Measurements from ENCODE around the gene C1orf159. TPM values are rescaled to one million over a fixed set of nuclear protein-coding genes. Genes with fewer than 3 reads are reported as not detected.
A peak's percentile ranks its signal among the peaks of the same experiment; 100 is the strongest.

C1orf159 gene
- 7.6 TPM for polyA plus RNA-seq (2013, experiment 1 of 2)
- polyA plus RNA-seq (2013, experiment 2 of 2), result 7.7 TPM

DNA sequence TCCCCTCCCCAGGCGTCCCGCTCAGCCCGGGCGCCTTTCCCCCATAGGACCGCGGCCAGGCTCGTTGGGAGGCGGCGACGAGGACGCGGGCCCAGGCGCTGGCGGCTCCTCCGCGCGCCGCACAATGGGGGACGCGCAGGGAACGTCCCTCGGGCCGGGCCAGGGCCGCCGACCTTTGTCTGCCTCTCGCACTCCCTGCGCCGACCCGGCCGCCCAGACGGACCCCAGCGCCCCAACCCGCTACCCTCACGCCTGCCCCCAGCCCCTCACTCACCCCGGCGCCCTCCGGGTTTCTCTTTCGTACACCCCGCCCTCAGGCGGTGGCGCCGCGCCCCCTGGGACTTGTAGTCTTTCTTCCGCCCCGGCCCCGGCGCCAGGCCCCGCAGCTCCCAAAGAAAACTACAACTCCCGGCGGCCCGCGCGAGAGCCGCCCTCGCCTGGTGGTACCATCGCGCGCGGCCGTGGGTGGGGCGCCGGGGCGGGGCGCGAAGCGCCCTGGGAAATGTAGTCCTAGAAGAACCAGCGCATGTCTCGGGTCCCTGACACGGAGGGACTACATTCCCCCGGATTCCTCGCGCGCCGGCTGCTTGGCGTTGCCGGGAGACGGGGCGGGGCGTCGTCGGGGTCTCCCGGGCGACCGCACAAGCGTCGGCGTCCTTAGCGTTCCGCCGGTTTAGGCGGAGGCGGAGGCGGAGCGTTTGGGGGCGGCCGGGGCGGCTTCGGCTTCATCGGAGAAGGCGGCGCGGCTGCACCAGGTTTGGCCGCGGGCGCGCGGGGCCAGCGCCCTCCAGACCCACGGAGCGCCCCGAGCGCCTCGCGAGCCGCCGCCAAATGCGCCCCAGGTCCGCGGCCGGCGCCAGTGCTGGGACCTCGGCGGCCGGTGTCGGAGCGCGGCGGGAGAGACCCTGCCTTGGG is at the start of gene C1orf159:
Gene C1orf159, minus strand, starts transcription at position 304 of the 915 bp plus-strand sequence. CDS start 24,546 bp downstream, outside the sequence.
- no peak within 1 kb of the TSS for H2BK5ac ChIP-seq (ENCODE audit: low read depth, low read length, poor library complexity, severe bottlenecking)
- H3K14ac ChIP-seq (ENCODE audit: low read length in 2 of 2), result peak within 1 kb of the TSS in 1 of 2 experiments; percentile 62
- H2AK5ac ChIP-seq (ENCODE audit: low read length, severe bottlenecking), result no peak within 1 kb of the TSS
- H3K4ac ChIP-seq (ENCODE audit: low read depth in 1 of 2, low read length in 2 of 2), result peak within 1 kb of the TSS in 1 of 2 experiments; percentile 62
- peak within 1 kb of the TSS in 1 of 2 experiments; percentile 82 for H3K18ac ChIP-seq (ENCODE audit: low read depth in 1 of 2, low read length in 2 of 2)
- no peak within 1 kb of the TSS for H2BK12ac ChIP-seq (ENCODE audit: low read length in 2 of 2)
- H2BK15ac ChIP-seq (ENCODE audit: low read depth, poor library complexity, severe bottlenecking), result no peak within 1 kb of the TSS
- peaks cover 13% of the 10 kb centered on the region for H3K4me1 ChIP-seq (ENCODE audit: control insufficient read depth, insufficient read depth, low read depth, low read length)
- DNase-seq, result peak; percentile 98
- peak within 1 kb of the TSS; percentile 89 for H2AFZ ChIP-seq (ENCODE audit: low read depth, low read length)
- H3K27ac ChIP-seq (ENCODE audit: low read length, poor library complexity, severe bottlenecking), result no peak within 1 kb of the TSS
- no peaks in the 10 kb centered on the region for H3K9me3 ChIP-seq (ENCODE audit: control insufficient read depth, low read length)
- peak within 1 kb of the TSS; percentile 99 for H3K4me2 ChIP-seq (ENCODE audit: low read length, poor library complexity, severe bottlenecking)
- peaks cover 15 to 29% of the 10 kb centered on the region in 2 experiments for H3K27me3 ChIP-seq (ENCODE audit: control insufficient read depth in 1 of 2, insufficient read depth in 1 of 2, low read length in 2 of 2)
- no peak within 1 kb of the TSS for H2BK120ac ChIP-seq (ENCODE audit: low read depth, low read length)
- under 1% methylated on average over 104 of the region's 128 CpGs for WGBS
- H4K8ac ChIP-seq (ENCODE audit: low read length), result peak within 1 kb of the TSS; percentile 79
- peak within 1 kb of the TSS; percentile 74 for H3K9ac ChIP-seq (ENCODE audit: low read length)
- H3K23ac ChIP-seq (ENCODE audit: low read length in 2 of 2), result no peak within 1 kb of the TSS
- no peak within 1 kb of the TSS for H4K91ac ChIP-seq (ENCODE audit: low read length)
- peak within 1 kb of the TSS; percentile 80 to 93 for H3K4me3 ChIP-seq (ENCODE audit: insufficient read depth in 1 of 2, low read depth in 1 of 2, low read length in 2 of 2)
- H3K36me3 ChIP-seq (ENCODE audit: control insufficient read depth in 1 of 2, insufficient read depth in 2 of 2, low read depth in 1 of 2, low read length in 2 of 2), result peaks cover 4 to 24% of the 10 kb centered on the region in 2 experiments
- H3K79me1 ChIP-seq (replicated peaks; ENCODE audit: low read length, poor library complexity, severe bottlenecking), result peaks cover 36% of the 10 kb centered on the region

DNA sequence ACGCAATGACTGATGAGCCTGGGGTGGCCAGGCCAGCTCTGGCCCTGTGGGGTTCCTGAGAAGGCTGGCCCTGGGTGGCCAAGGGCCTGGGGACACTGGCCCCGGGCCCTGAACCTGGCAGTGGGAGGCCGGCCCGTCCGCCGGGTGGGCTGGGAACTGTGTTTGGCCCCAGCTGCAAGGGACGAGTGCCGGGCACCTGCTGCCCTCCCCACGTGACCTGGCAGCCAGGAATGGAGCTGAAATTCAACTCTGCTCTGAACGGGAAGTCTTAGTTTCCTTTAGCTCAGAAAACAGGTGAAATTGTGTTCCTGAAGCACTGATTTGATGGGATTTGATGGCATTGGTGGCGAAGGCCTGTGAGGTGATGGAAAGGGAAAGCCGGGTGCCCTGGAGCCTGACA is 49.6 kb upstream of the C1orf159 start:
- Histone ChIP-seq H3K23ac (ENCODE audit: low read length in 2 of 2) (no peak overlapping the region), H3K4me1 (ENCODE audit: control insufficient read depth, insufficient read depth, low read depth, low read length) (peaks cover 79% of the 10 kb centered on the region), H4K91ac (ENCODE audit: low read length) (no peak overlapping the region), H2AFZ (ENCODE audit: low read depth, low read length) (no peak overlapping the region), H2BK120ac (ENCODE audit: low read depth, low read length) (no peak overlapping the region), H3K4ac (ENCODE audit: low read depth in 1 of 2, low read length in 2 of 2) (no peak overlapping the region), H2BK5ac (ENCODE audit: low read depth, low read length, poor library complexity, severe bottlenecking) (peak overlapping the region; percentile 87), H3K27me3 (ENCODE audit: control insufficient read depth in 1 of 2, insufficient read depth in 1 of 2, low read length in 2 of 2) (peaks cover 0 to 83% of the 10 kb centered on the region in 2 experiments), H2BK15ac (ENCODE audit: low read depth, poor library complexity, severe bottlenecking) (no peak overlapping the region), H3K9ac (ENCODE audit: low read length) (no peak overlapping the region), H4K8ac (ENCODE audit: low read length) (no peak overlapping the region), H3K9me3 (ENCODE audit: control insufficient read depth, low read length) (no peaks in the 10 kb centered on the region), H3K36me3 (ENCODE audit: control insufficient read depth in 1 of 2, insufficient read depth in 2 of 2, low read depth in 1 of 2, low read length in 2 of 2) (peaks cover 0 to 46% of the 10 kb centered on the region in 2 experiments), H2AK5ac (ENCODE audit: low read length, severe bottlenecking) (peak overlapping the region; percentile 98), H3K79me1 (replicated peaks; ENCODE audit: low read length, poor library complexity, severe bottlenecking) (peaks cover 13% of the 10 kb centered on the region), H3K14ac (ENCODE audit: low read length in 2 of 2) (no peak overlapping the region), H3K4me2 (ENCODE audit: low read length, poor library complexity, severe bottlenecking) (peak overlapping the region; percentile 87), H3K4me3 (ENCODE audit: insufficient read depth in 1 of 2, low read depth in 1 of 2, low read length in 2 of 2) (peak overlapping the region in 1 of 2 experiments; percentile 60), H3K18ac (ENCODE audit: low read depth in 1 of 2, low read length in 2 of 2) (no peak overlapping the region), H3K27ac (ENCODE audit: low read length, poor library complexity, severe bottlenecking) (peak overlapping the region; percentile 98), H2BK12ac (ENCODE audit: low read length in 2 of 2) (no peak overlapping the region)
- DNase-seq, result no peak
- 84% methylated on average over 12 of the region's 12 CpGs for WGBS

DNA sequence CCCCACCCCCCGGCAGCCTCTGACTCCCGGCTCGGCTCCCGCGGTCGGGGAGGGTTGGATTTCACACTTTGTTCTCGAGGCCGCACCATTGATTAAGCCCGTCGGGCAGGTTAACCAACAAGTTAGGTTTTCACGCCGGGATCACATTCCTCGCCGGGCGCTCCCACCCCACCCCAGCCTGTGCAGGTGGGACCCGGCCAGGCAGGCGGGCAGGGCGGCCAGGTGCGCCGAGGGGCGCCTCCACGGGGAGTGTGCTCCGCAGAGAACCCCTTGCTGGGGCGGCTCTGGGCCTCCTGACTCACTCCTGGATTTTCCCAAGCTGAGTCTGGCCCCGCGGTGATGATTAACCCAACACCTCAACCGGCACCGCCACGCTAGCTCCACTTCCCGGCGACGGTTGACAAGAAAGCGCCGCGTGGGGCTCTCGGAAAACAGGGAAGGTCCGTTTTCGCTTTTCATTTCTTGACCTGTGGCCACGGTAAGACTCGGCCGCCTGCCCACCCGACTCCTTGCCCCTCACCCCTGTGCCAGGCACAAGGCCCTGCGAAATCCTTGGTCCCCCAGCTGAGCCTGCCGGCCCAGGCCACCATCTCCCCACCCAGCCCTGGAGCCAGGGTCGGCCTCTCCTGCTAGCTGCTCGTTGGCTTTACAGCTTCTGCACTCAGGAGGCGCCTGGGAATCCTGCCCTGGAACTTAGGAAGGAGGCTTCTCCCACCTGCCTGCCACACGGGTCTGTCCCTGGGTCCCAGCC is 49.0 kb upstream of the C1orf159 start:
- WGBS, result 51% methylated on average over 48 of the region's 48 CpGs
- H2BK15ac ChIP-seq (ENCODE audit: low read depth, poor library complexity, severe bottlenecking), result no peak overlapping the region
- no peak overlapping the region for H3K4ac ChIP-seq (ENCODE audit: low read depth in 1 of 2, low read length in 2 of 2)

More for the DNA sequence above, 49.0 kb upstream of the C1orf159 start:
- peak overlapping the region; percentile 98 for H3K27ac ChIP-seq (ENCODE audit: low read length, poor library complexity, severe bottlenecking)
- H3K18ac ChIP-seq (ENCODE audit: low read depth in 1 of 2, low read length in 2 of 2), result no peak overlapping the region
- peak overlapping the region in 1 of 2 experiments; percentile 60 for H3K4me3 ChIP-seq (ENCODE audit: insufficient read depth in 1 of 2, low read depth in 1 of 2, low read length in 2 of 2)
- no peak overlapping the region for H2BK120ac ChIP-seq (ENCODE audit: low read depth, low read length)
- no peak overlapping the region for H2AFZ ChIP-seq (ENCODE audit: low read depth, low read length)
- H3K9me3 ChIP-seq (ENCODE audit: control insufficient read depth, low read length), result no peaks in the 10 kb centered on the region
- peaks cover 12% of the 10 kb centered on the region for H3K79me1 ChIP-seq (replicated peaks; ENCODE audit: low read length, poor library complexity, severe bottlenecking)
- no peak overlapping the region for H3K23ac ChIP-seq (ENCODE audit: low read length in 2 of 2)
- no peak overlapping the region for H4K91ac ChIP-seq (ENCODE audit: low read length)
- peaks cover 0 to 45% of the 10 kb centered on the region in 2 experiments for H3K36me3 ChIP-seq (ENCODE audit: control insufficient read depth in 1 of 2, insufficient read depth in 2 of 2, low read depth in 1 of 2, low read length in 2 of 2)
- H2BK5ac ChIP-seq (ENCODE audit: low read depth, low read length, poor library complexity, severe bottlenecking), result peak overlapping the region; percentile 87
- peaks cover 0 to 79% of the 10 kb centered on the region in 2 experiments for H3K27me3 ChIP-seq (ENCODE audit: control insufficient read depth in 1 of 2, insufficient read depth in 1 of 2, low read length in 2 of 2)
- peak overlapping the region; percentile 98 for H2AK5ac ChIP-seq (ENCODE audit: low read length, severe bottlenecking)
- no peak for DNase-seq
- H3K9ac ChIP-seq (ENCODE audit: low read length), result no peak overlapping the region
- peaks cover 75% of the 10 kb centered on the region for H3K4me1 ChIP-seq (ENCODE audit: control insufficient read depth, insufficient read depth, low read depth, low read length)
- no peak overlapping the region for H4K8ac ChIP-seq (ENCODE audit: low read length)
- H3K14ac ChIP-seq (ENCODE audit: low read length in 2 of 2), result no peak overlapping the region
- H3K4me2 ChIP-seq (ENCODE audit: low read length, poor library complexity, severe bottlenecking), result peak overlapping the region; percentile 87
- H2BK12ac ChIP-seq (ENCODE audit: low read length in 2 of 2), result no peak overlapping the region
